SK-N-SH (cell line): ENCODE measurements around the gene CNTNAP2. TPM values are rescaled to one million over a fixed set of nuclear protein-coding genes. Genes with fewer than 3 reads are reported as not detected.

ENCODE experiments used
- CTCF ChIA-PET: fragments of 300-600, 350-600 bp; formaldehyde crosslinking; extraction: SDS; loops from one replicate; lab custom pipeline; 2021; lab: Yijun Ruan, JAX
- POLR2A ChIA-PET: fragments of 350-600 bp; sonication (Branson Sonifier 250); formaldehyde crosslinking; extraction: SDS; loops from one replicate; lab custom pipeline; 2020; ENCODE audit warnings: antibody characterized with exemption, inconsistent platforms; lab: Yijun Ruan, JAX
- DNase-seq: peaks from one replicate; pipeline ENCODE4 v3.0.0; 2012
- H2AFZ ChIP-seq: fragments of 200-600 bp; sonication (generic); 2 replicates; pipeline ENCODE4 v1.8.1; 2016; ENCODE audit warnings: antibody characterized with exemption, mild to moderate bottlenecking, low read depth
- H3F3A ChIP-seq: fragments of 200-600 bp; sonication (generic); replicated peaks from 2 replicates; pipeline ENCODE3; 2016; ENCODE audit warnings: antibody characterized with exemption, mild to moderate bottlenecking; ENCODE audit not compliant: insufficient read depth
- H3K27ac ChIP-seq, 2 experiments: fragments of 200-500 bp in 1 of 2; fragments of 200-600 bp in 1 of 2; sonication (Bioruptor generic) in 1 of 2; sonication (generic), shearing (Covaris generic) in 1 of 2; 2 replicates each; pipeline versions ENCODE4 v1.5.1 to v1.6.1; 2014 to 2016; ENCODE audit warnings: low read depth in 2 of 2, inconsistent platforms in 1 of 2, low read length in 1 of 2, mild to moderate bottlenecking in 1 of 2, mixed read lengths in 1 of 2
- H3K27me3 ChIP-seq: fragments of 200-600 bp; sonication (generic), shearing (Covaris generic); 2 replicates; pipeline ENCODE4 v1.6.1; 2016; ENCODE audit warnings: mixed run types; ENCODE audit not compliant: insufficient read depth
- H3K36me3 ChIP-seq, 2 experiments: fragments of 200-500 bp in 1 of 2; fragments of 200-600 bp in 1 of 2; sonication (Bioruptor generic) in 1 of 2; sonication (generic) in 1 of 2; replicated peaks in 1 of 2; 2 replicates each; pipeline versions ENCODE3 to v1.5.1; 2014 to 2016; ENCODE audit warnings: low read length in 1 of 2, mild to moderate bottlenecking in 1 of 2; ENCODE audit not compliant: insufficient read depth in 2 of 2, control insufficient read depth in 1 of 2
- H3K4me1 ChIP-seq, 2 experiments: fragments of 200-500 bp in 1 of 2; fragments of 200-600 bp in 1 of 2; sonication (Bioruptor generic) in 1 of 2; sonication (generic), shearing (Covaris generic) in 1 of 2; 2 replicates each; pipeline versions ENCODE4 v1.5.1 to v1.6.1; 2014 to 2016; ENCODE audit warnings: low read depth in 1 of 2, low read length in 1 of 2, mixed run types in 1 of 2; ENCODE audit not compliant: insufficient read depth in 2 of 2, control insufficient read depth in 1 of 2
- H3K4me2 ChIP-seq: fragments of 200-600 bp; sonication (generic), shearing (Covaris generic); 2 replicates; pipeline ENCODE4 v1.6.1; 2017; ENCODE audit warnings: mixed run types
- H3K4me3 ChIP-seq, 2 experiments: fragments of 200-500 bp in 1 of 2; fragments of 200-600 bp in 1 of 2; sonication (Bioruptor generic) in 1 of 2; sonication (generic), shearing (Covaris generic) in 1 of 2; 2 replicates each; pipeline versions ENCODE4 v1.5.1 to v1.8.1; 2014 to 2016; ENCODE audit warnings: low read depth in 2 of 2, inconsistent platforms in 1 of 2, low read length in 1 of 2, mild to moderate bottlenecking in 1 of 2, mixed read lengths in 1 of 2, moderate library complexity in 1 of 2
- H3K79me2 ChIP-seq: fragments of 200-600 bp; sonication (generic); 2 replicates; pipeline ENCODE4 v1.8.1; 2017; ENCODE audit warnings: mild to moderate bottlenecking; ENCODE audit not compliant: insufficient read depth
- H3K9ac ChIP-seq: fragments of 200-600 bp; sonication (generic); 2 replicates; pipeline ENCODE4 v1.6.1; 2017; ENCODE audit warnings: mixed run types
- H3K9me2 ChIP-seq: fragments of 200-600 bp; sonication (generic); 2 replicates; pipeline ENCODE4 v1.6.1; 2017; ENCODE audit warnings: mixed run types
- H3K9me3 ChIP-seq: fragments of 200-600 bp; sonication (generic); 2 replicates; pipeline ENCODE4 v1.6.1; 2017; ENCODE audit warnings: mixed run types, mild to moderate bottlenecking, moderate library complexity
- H4K20me1 ChIP-seq: fragments of 200-600 bp; sonication (generic); 2 replicates; pipeline ENCODE4 v1.6.1; 2017; ENCODE audit warnings: mild to moderate bottlenecking, mixed run types; ENCODE audit not compliant: insufficient read depth
- ELF1 ChIP-seq: IDR thresholded peaks from 2 replicates; pipeline ENCODE4 v1.4.0; 2012
- EP300 ChIP-seq, 2 experiments: IDR thresholded peaks; 2 replicates each; pipeline versions ENCODE4 v1.4.0 to v1.6.1; 2012; ENCODE audit warnings: borderline replicate concordance in 1 of 2, low read depth in 1 of 2, low read length in 1 of 2
- EZH2phosphoT487 ChIP-seq: fragments of 200-600 bp; sonication (generic); IDR thresholded peaks from 2 replicates; pipeline ENCODE4 v1.6.1; 2017; ENCODE audit warnings: low read depth, mixed run types, mild to moderate bottlenecking, antibody characterized with exemption, moderate library complexity, borderline replicate concordance
- FOSL2 ChIP-seq: IDR thresholded peaks from 2 replicates; pipeline ENCODE4 v1.4.0; 2012; ENCODE audit warnings: low read depth, mild to moderate bottlenecking, moderate library complexity, borderline replicate concordance
- FOXJ3 ChIP-seq: sonication (generic); formaldehyde crosslinking; IDR thresholded peaks from 2 replicates; pipeline ENCODE4 v1.5.1; 2020; ENCODE audit warnings: mild to moderate bottlenecking, missing genetic modification reagents
- GATA2 ChIP-seq: sonication (generic); formaldehyde crosslinking; IDR thresholded peaks from 2 replicates; pipeline ENCODE4 v1.5.0; 2020; ENCODE audit warnings: mild to moderate bottlenecking, missing genetic modification reagents
- JUND ChIP-seq: IDR thresholded peaks from 2 replicates; pipeline ENCODE4 v1.4.0; 2012
- MXI1 ChIP-seq: IDR thresholded peaks from 2 replicates; pipeline ENCODE4 v1.6.1; 2012; ENCODE audit warnings: mild to moderate bottlenecking, low read depth, low read length, improper control_type of control experiment
- NFIC ChIP-seq: IDR thresholded peaks from 2 replicates; pipeline ENCODE4 v1.4.0; 2012; ENCODE audit warnings: borderline replicate concordance
- NRF1 ChIP-seq: IDR thresholded peaks from 2 replicates; pipeline ENCODE4 v1.6.1; 2012; ENCODE audit warnings: low read depth, mild to moderate bottlenecking, low read length
- RCOR1 ChIP-seq: fragments of 150-350 bp; IDR thresholded peaks from 2 replicates; pipeline ENCODE4 v1.6.1; 2017; ENCODE audit warnings: antibody characterized with exemption, low read length
- RXRA ChIP-seq: IDR thresholded peaks from 2 replicates; pipeline ENCODE4 v1.4.0; 2012; ENCODE audit warnings: low read depth, mild to moderate bottlenecking, borderline replicate concordance
- SIN3A ChIP-seq: IDR thresholded peaks from 2 replicates; pipeline ENCODE4 v1.6.1; 2012; ENCODE audit warnings: low read depth, mild to moderate bottlenecking, low read length, moderate library complexity, borderline replicate concordance
- SMC3 ChIP-seq: IDR thresholded peaks from 2 replicates; pipeline ENCODE4 v1.6.1; 2012; ENCODE audit warnings: low read depth, low read length, improper control_type of control experiment
- TAF1 ChIP-seq: IDR thresholded peaks from 2 replicates; pipeline ENCODE4 v1.6.1; 2012; ENCODE audit warnings: low read depth, mild to moderate bottlenecking, low read length, moderate library complexity, borderline replicate concordance
- WGBS: methylation state at CpG from one replicate; pipeline ENCODE4 v1.1.6; 2017; ENCODE audit warnings: low lambda C conversion rate; 5-methylcytosine and 5-hydroxymethylcytosine counted together
- polyA plus RNA-seq, 3 experiments: library from polyadenylated mRNA; depleted of rRNA; stranded (reverse); fragments of >200 nt; gene quantifications; 2 replicates each; pipeline ENCODE4 v1.2.3, GENCODE V29; 2012
- TF ChIP-seq, protein P1 (sequence below): IDR thresholded peaks from 2 replicates; pipeline ENCODE4 v1.4.0; 2012; ENCODE audit warnings: low read depth
- TF ChIP-seq, protein P2 (sequence below): IDR thresholded peaks from 2 replicates; pipeline ENCODE4 v1.4.0; 2012; ENCODE audit warnings: low read depth, borderline replicate concordance
- TF ChIP-seq, protein P3 (sequence below): IDR thresholded peaks from 2 replicates; pipeline ENCODE4 v1.6.1; 2012; ENCODE audit warnings: mild to moderate bottlenecking, low read depth, low read length, moderate library complexity

CNTNAP2 gene
- polyA plus RNA-seq, 1 of the 3 experiments (the other 2 are of a cell fraction) = 3.4 TPM

DNA sequence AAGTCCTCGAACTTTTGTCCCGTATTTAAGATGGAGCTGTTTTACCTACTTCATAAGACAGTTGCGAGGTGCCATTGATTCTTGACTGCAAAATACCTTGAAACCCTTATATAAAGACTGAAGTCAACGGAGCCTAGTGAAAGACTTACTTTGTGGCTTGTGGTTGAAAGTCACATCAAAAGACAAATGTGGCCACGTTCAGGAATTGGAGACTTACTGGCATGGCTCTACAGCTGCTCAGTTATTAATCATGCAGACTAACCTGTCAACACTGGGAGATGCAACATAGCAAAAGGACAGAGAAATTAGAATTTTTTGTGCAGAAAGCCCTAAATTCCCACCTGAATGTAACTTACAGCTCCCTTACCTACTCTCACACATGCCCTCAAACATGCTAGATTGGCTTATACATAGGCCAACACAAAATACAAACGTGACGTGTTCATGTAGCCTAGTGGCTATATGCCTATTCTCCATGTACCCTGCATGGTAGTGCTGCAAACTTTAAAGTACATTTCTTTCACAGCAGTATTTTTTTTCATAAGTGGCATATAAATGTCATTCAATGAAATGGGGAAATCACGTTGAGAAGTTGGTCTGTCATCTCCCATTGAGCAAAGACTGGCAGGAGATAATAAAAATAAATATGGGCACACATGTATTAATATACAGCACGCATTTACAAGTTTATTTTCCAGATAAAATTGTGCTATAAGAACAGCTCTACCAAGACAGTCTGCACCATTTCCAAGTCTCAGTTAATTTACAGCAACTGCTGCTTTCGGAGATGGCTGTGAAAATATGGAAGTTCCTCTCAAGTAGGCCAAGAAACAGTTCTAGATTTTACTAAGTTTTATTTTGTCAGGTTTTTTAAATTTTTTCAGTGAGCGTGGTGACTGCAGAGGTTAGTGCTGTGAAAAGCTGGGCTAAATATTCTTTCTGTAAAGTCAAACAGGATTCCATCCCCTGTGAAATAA is 2303.5 kb downstream of the CNTNAP2 start:
- ChIA-PET POLR2A (no interaction called here), CTCF (interaction anchor here (1.0 kb wide), 1 partner anchor 14 kb away, joined by 3 read pairs; no protein-coding TSS in a partner anchor)
- DNase-seq = no peak
- Histone ChIP-seq H3K36me3 (no peaks in the 10 kb centered on the region), H2AFZ (no peak overlapping the region), H3K4me2 (no peak overlapping the region), H4K20me1 (no peaks in the 10 kb centered on the region), H3K9me2 (no peaks in the 10 kb centered on the region), H3K4me1 (no peaks in the 10 kb centered on the region), H3F3A (no peaks in the 10 kb centered on the region), H3K4me3 (no peak overlapping the region), H3K79me2 (no peaks in the 10 kb centered on the region), H3K27ac (no peak overlapping the region), H3K9me3 (no peaks in the 10 kb centered on the region), H3K9ac (no peak overlapping the region), H3K27me3 (0 out of 2 replicates have a peak, but pooled peaks cover 5% of the 10 kb centered on the region)
- TF ChIP-seq JUND (no peak), NRF1 (no peak), RXRA (no peak), FOSL2 (no peak), EZH2phosphoT487 (no peak), TAF1 (no peak)
- TF ChIP-seq, protein P1, sequence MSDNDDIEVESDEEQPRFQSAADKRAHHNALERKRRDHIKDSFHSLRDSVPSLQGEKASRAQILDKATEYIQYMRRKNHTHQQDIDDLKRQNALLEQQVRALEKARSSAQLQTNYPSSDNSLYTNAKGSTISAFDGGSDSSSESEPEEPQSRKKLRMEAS = no peak
- 60% methylated on average over 11 of the region's 11 CpGs for WGBS

DNA sequence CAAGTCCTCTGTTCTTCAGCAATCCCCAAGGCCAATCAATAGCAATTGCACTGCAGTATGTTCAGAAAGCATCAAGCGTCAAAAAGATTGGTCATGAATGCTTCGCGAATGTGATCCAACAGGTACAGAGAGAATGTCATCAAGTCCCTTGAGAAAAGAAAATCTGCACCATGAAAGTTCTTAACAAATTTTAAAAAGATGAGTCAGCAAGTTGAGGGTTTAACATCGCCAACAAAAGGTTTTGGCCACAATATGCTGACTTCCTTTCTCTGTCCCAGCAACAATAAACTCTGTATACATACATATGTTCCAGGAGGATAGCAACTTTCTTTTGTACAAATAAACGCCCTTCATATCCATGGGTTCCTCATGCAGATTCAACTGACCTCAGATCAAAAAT is 2305.4 kb downstream of the CNTNAP2 start:
- Histone ChIP-seq H3K79me2 (no peaks in the 10 kb centered on the region), H3K4me1 (no peaks in the 10 kb centered on the region), H3K4me2 (no peak overlapping the region), H3K9me3 (no peaks in the 10 kb centered on the region), H3K36me3 (no peaks in the 10 kb centered on the region), H2AFZ (no peak overlapping the region), H3K9me2 (no peaks in the 10 kb centered on the region), H3F3A (no peaks in the 10 kb centered on the region), H3K27ac (no peak overlapping the region), H3K4me3 (no peak overlapping the region), H4K20me1 (no peaks in the 10 kb centered on the region), H3K27me3 (0 out of 2 replicates have a peak, but pooled peaks cover 6% of the 10 kb centered on the region), H3K9ac (no peak overlapping the region)
- 78% methylated on average over 5 of the region's 5 CpGs for WGBS
- no peak for DNase-seq
- POLR2A ChIA-PET = no interaction called here
- TF ChIP-seq, protein P1 = no peak
- TF ChIP-seq NFIC (no peak), SIN3A (no peak), RCOR1 (no peak), ELF1 (no peak), EP300 (IDR thresholded peaks at IDR 0.05; ENCODE audit: borderline replicate concordance in 1 of 2, low read depth in 1 of 2, low read length in 1 of 2) (no peak), FOSL2 (no peak), FOXJ3 (CRISPR knock-in tag) (no peak), GATA2 (no peak), SMC3 (no peak), MXI1 (no peak)
- TF ChIP-seq, protein P2, sequence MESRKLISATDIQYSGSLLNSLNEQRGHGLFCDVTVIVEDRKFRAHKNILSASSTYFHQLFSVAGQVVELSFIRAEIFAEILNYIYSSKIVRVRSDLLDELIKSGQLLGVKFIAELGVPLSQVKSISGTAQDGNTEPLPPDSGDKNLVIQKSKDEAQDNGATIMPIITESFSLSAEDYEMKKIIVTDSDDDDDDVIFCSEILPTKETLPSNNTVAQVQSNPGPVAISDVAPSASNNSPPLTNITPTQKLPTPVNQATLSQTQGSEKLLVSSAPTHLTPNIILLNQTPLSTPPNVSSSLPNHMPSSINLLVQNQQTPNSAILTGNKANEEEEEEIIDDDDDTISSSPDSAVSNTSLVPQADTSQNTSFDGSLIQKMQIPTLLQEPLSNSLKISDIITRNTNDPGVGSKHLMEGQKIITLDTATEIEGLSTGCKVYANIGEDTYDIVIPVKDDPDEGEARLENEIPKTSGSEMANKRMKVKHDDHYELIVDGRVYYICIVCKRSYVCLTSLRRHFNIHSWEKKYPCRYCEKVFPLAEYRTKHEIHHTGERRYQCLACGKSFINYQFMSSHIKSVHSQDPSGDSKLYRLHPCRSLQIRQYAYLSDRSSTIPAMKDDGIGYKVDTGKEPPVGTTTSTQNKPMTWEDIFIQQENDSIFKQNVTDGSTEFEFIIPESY = no peak
- TF ChIP-seq, protein P3, sequence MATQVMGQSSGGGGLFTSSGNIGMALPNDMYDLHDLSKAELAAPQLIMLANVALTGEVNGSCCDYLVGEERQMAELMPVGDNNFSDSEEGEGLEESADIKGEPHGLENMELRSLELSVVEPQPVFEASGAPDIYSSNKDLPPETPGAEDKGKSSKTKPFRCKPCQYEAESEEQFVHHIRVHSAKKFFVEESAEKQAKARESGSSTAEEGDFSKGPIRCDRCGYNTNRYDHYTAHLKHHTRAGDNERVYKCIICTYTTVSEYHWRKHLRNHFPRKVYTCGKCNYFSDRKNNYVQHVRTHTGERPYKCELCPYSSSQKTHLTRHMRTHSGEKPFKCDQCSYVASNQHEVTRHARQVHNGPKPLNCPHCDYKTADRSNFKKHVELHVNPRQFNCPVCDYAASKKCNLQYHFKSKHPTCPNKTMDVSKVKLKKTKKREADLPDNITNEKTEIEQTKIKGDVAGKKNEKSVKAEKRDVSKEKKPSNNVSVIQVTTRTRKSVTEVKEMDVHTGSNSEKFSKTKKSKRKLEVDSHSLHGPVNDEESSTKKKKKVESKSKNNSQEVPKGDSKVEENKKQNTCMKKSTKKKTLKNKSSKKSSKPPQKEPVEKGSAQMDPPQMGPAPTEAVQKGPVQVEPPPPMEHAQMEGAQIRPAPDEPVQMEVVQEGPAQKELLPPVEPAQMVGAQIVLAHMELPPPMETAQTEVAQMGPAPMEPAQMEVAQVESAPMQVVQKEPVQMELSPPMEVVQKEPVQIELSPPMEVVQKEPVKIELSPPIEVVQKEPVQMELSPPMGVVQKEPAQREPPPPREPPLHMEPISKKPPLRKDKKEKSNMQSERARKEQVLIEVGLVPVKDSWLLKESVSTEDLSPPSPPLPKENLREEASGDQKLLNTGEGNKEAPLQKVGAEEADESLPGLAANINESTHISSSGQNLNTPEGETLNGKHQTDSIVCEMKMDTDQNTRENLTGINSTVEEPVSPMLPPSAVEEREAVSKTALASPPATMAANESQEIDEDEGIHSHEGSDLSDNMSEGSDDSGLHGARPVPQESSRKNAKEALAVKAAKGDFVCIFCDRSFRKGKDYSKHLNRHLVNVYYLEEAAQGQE = no peak
- CTCF ChIA-PET = no interaction called here
